ENCODE results near the gene PPP2CA.

GRCh38 chr5:134267366-134268018 lies 41.6 kb upstream of the PPP2CA start:
- TF ChIP-seq CTCF (IDR thresholded peaks at IDR 0.05) = no peak
- TF ChIP-seq EP300 (IDR thresholded peaks at IDR 0.05) = no peak
- no peak for TF ChIP-seq POLR2A (IDR thresholded peaks at IDR 0.05)

Measured in tibial nerve (tissue), 4 donors.